ENCODE measurements around the gene MRTFA.
"Not testable (repeated sequence)": the region's sequence is repeated elsewhere in the genome, so short reads cannot be mapped to it uniquely, and the experiment has no call there.

Gene MRTFA

GRCh38 chr22:40541300-40541699, 95.2 kb downstream of the MRTFA start:
- Histone ChIP-seq H3K36me3 (ENCODE audit: control insufficient read depth, insufficient read depth, low read length) (no peaks in the 10 kb centered on the region), H3K27me3 (replicated peaks; ENCODE audit: control insufficient read depth, insufficient read depth, low read length) (no peaks in the 10 kb centered on the region), H3K4me3 (replicated peaks; ENCODE audit: low read depth, low read length) (no peak overlapping the region)
- no peak for TF ChIP-seq CTCF (IDR thresholded peaks at IDR 0.05; ENCODE audit: insufficient read depth, low read length, poor library complexity, severe bottlenecking)
- no peak for DNase-seq (ENCODE audit: extremely low read depth, insufficient read length)

- no peak for DNase-seq (ENCODE audit: extremely low read depth, insufficient read length)
- TF ChIP-seq CTCF (IDR thresholded peaks at IDR 0.05; ENCODE audit: insufficient read depth, low read length, poor library complexity, severe bottlenecking): no peak
- no peaks in the 10 kb centered on the region for H3K27me3 ChIP-seq (replicated peaks; ENCODE audit: control insufficient read depth, insufficient read depth, low read length)
- H3K4me3 ChIP-seq (replicated peaks; ENCODE audit: low read depth, low read length): no peak overlapping the region
- H3K36me3 ChIP-seq (ENCODE audit: control insufficient read depth, insufficient read depth, low read length): no peaks in the 10 kb centered on the region
Measured at GRCh38 chr22:40540265-40540664, 96.3 kb downstream of the MRTFA start.

GRCh38 chr22:40536149-40536548, 100.4 kb downstream of the MRTFA start:
- not testable (repeated sequence) for DNase-seq (ENCODE audit: extremely low read depth, insufficient read length); H3K36me3 ChIP-seq (ENCODE audit: control insufficient read depth, insufficient read depth, low read length); H3K4me3 ChIP-seq (replicated peaks; ENCODE audit: low read depth, low read length); H3K27me3 ChIP-seq (replicated peaks; ENCODE audit: control insufficient read depth, insufficient read depth, low read length)

GRCh38 chr22:40535642-40536041, 100.9 kb downstream of the MRTFA start:
- no peaks in the 10 kb centered on the region for H3K27me3 ChIP-seq (replicated peaks; ENCODE audit: control insufficient read depth, insufficient read depth, low read length)
- TF ChIP-seq CTCF (IDR thresholded peaks at IDR 0.05; ENCODE audit: insufficient read depth, low read length, poor library complexity, severe bottlenecking): no peak
- H3K4me3 ChIP-seq (replicated peaks; ENCODE audit: low read depth, low read length): no peak overlapping the region
- no peak for DNase-seq (ENCODE audit: extremely low read depth, insufficient read length)
- H3K36me3 ChIP-seq (ENCODE audit: control insufficient read depth, insufficient read depth, low read length): no peaks in the 10 kb centered on the region

- Histone ChIP-seq H3K27me3 (replicated peaks; ENCODE audit: control insufficient read depth, insufficient read depth, low read length) (no peaks in the 10 kb centered on the region), H3K4me3 (replicated peaks; ENCODE audit: low read depth, low read length) (no peak overlapping the region), H3K36me3 (ENCODE audit: control insufficient read depth, insufficient read depth, low read length) (no peaks in the 10 kb centered on the region)
- DNase-seq (ENCODE audit: extremely low read depth, insufficient read length): no peak
- no peak for TF ChIP-seq CTCF (IDR thresholded peaks at IDR 0.05; ENCODE audit: insufficient read depth, low read length, poor library complexity, severe bottlenecking)
Measured at GRCh38 chr22:40535189-40535512, 101.4 kb downstream of the MRTFA start.

GRCh38 chr22:40534379-40535188, 101.9 kb downstream of the MRTFA start:
- peak; percentile 34 for DNase-seq (ENCODE audit: extremely low read depth, insufficient read length)
- Histone ChIP-seq H3K4me3 (replicated peaks; ENCODE audit: low read depth, low read length) (peak overlapping the region; percentile 44), H3K36me3 (ENCODE audit: control insufficient read depth, insufficient read depth, low read length) (no peaks in the 10 kb centered on the region), H3K27me3 (replicated peaks; ENCODE audit: control insufficient read depth, insufficient read depth, low read length) (no peaks in the 10 kb centered on the region)
- no peak for TF ChIP-seq CTCF (IDR thresholded peaks at IDR 0.05; ENCODE audit: insufficient read depth, low read length, poor library complexity, severe bottlenecking)

All from GM06990 (cell line).